ENCODE results near the gene PPP6R3.

DNA sequence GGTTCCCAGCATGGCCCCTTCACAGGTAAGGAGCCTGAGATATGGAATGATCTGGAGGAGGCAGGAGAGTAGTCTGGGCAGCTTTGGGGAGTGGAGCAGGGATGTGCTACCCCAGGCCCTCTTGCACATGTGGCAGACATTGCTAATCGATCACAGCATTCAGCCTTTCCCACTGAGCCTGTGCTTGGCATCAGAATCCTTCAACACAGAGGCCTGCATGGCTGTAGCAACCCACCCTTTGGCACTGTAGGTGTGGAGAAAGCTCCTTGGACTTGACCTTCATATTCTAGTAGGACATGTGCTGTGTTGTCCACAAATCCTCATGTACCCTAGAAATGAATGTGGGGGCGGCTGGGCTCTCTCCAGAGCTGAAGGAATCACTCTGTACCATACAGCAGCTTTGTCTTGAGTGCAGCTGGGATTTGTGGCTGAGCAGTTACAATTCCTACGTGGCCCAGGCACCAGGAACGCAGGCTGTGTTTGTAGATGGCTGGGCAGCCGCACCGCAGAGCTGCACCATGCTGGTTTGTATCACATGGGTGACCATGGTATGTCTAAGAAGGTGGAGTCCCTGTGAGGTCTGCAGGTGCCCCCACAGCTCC is 21.8 kb upstream of the PPP6R3 start:
- TF ChIP-seq POLR2A (IDR thresholded peaks at IDR 0.05) (no peak), POLR2AphosphoS5 (IDR thresholded peaks at IDR 0.05; ENCODE audit: insufficient read depth in 1 of 2, low read depth in 1 of 2) (no peak)
- TF ChIP-seq, protein P1, sequence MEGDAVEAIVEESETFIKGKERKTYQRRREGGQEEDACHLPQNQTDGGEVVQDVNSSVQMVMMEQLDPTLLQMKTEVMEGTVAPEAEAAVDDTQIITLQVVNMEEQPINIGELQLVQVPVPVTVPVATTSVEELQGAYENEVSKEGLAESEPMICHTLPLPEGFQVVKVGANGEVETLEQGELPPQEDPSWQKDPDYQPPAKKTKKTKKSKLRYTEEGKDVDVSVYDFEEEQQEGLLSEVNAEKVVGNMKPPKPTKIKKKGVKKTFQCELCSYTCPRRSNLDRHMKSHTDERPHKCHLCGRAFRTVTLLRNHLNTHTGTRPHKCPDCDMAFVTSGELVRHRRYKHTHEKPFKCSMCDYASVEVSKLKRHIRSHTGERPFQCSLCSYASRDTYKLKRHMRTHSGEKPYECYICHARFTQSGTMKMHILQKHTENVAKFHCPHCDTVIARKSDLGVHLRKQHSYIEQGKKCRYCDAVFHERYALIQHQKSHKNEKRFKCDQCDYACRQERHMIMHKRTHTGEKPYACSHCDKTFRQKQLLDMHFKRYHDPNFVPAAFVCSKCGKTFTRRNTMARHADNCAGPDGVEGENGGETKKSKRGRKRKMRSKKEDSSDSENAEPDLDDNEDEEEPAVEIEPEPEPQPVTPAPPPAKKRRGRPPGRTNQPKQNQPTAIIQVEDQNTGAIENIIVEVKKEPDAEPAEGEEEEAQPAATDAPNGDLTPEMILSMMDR (IDR thresholded peaks at IDR 0.05) = no peak

Data from vagina (tissue), 2 donors.